NCI-H82 treated with DMSO at 0.1 percent for 48 hours (cell line): Measurements from ENCODE around the gene SORL1.
"Not testable (repeated sequence)": the region's sequence is repeated elsewhere in the genome, so short reads cannot be mapped to it uniquely, and the experiment has no call there.

ENCODE experiments used
- DNase-seq: peaks from one replicate; lab custom pipeline; 2025; ENCODE audit not compliant: unreplicated experiment; lab: John Stamatoyannopoulos, UW

The SORL1 gene

DNA sequence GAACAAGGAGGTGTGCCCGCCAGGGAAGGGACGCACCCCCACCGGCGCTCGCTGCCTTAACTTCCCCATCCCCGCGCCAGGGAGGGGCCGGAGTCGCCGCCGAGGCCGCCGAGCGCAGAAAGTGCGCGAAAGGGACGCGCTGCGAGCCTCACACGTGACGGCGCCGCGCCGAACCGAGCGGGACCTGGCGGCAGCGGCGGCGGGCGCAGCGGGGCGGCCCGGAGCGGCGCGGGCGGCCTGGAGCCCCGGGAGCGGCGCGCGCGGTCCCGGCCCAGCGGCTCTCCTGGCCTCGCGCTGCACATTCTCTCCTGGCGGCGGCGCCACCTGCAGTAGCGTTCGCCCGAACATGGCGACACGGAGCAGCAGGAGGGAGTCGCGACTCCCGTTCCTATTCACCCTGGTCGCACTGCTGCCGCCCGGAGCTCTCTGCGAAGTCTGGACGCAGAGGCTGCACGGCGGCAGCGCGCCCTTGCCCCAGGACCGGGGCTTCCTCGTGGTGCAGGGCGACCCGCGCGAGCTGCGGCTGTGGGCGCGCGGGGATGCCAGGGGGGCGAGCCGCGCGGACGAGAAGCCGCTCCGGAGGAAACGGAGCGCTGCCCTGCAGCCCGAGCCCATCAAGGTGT is at the start of gene SORL1:
Gene SORL1 (plus strand): TSS at position 329 of the 623 bp plus-strand sequence. CDS start 18 bp downstream, at position 347.
- no peak for DNase-seq

DNA sequence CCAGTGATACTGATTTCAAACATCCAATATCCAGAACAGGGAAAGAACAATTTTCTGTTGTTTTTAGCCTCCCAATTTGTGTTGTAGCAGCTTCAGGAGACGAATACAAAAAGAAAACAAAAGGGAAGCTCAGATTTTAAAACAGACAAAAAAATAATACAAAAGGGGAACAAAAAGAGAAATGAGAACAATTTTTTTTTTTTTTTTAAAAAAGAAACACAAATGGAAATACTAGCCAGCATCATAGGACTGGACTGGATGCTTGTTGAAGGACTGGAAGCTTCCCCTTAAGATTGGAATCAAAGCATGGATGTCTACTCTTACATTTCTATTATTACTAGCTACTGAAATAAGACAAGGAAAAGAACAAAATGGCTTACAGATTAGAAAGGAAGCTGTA is 46.5 kb upstream of the SORL1 start:
- no peak for DNase-seq

DNA sequence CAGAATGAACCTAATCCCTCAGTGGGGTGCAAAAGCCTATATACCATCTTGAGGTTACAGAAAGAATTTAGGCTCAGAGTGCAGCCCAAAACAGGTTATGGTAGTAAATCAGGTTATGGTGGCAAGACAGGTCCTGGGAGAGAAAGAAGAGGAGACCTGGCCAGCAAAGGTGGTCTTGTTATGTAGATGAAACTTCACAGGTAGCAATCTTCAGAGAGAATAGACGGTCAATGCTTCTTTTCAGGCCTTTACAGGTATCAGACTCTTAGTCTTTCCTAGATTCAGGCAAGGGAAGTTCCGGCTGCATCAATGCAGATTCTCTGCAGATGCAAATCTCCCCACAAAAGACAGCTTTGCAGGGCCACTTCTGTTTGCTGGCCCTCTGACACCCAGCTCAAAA is 45.8 kb upstream of the SORL1 start:
- no peak for DNase-seq

GRCh38 chr11:121408830-121409229 is 43.3 kb upstream of the SORL1 start:
- no peak for DNase-seq

DNA sequence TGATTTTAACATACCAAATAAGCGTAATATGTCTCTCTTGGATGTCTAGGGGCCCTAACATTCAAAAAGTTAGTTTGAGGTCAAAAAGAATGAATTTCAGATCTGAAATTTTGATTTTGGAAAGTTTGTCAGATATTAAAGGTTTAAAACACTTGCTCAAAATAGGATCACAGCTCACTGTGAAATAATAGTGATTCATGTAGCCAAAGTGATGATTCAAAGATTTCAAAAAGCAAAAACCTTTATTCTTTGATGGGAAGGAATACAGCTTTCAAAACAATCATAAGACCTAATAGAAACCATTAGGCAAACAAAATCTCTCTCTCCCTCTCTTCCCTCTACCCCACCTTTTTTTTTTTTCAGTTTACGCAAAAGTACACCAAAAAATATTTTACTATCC is 42.1 kb upstream of the SORL1 start:
- DNase-seq = not testable (repeated sequence)

DNA sequence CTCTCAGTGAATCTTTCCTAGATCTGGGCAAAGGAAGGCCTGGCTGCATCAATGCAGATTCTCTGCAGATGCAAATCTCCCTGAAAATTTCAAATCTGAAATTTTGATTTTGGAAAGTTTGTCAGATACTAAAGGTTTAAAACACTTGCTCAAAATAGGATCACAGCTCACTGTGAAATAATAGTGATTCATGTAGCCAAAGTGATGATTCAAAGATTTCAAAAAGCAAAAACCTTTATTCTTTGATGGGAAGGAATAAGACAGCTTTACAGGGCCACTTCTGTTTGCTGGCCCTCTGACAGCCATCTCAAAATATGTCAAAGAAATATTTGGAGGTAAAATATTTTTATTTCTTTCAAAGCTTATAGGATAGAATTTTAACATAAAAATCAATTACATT is 40.8 kb upstream of the SORL1 start:
- DNase-seq = not testable (repeated sequence)

GRCh38 chr11:121412000-121412587 is 40.0 kb upstream of the SORL1 start:
- DNase-seq = no peak

GRCh38 chr11:121412711-121413415 is 39.3 kb upstream of the SORL1 start:
- no peak for DNase-seq

DNA sequence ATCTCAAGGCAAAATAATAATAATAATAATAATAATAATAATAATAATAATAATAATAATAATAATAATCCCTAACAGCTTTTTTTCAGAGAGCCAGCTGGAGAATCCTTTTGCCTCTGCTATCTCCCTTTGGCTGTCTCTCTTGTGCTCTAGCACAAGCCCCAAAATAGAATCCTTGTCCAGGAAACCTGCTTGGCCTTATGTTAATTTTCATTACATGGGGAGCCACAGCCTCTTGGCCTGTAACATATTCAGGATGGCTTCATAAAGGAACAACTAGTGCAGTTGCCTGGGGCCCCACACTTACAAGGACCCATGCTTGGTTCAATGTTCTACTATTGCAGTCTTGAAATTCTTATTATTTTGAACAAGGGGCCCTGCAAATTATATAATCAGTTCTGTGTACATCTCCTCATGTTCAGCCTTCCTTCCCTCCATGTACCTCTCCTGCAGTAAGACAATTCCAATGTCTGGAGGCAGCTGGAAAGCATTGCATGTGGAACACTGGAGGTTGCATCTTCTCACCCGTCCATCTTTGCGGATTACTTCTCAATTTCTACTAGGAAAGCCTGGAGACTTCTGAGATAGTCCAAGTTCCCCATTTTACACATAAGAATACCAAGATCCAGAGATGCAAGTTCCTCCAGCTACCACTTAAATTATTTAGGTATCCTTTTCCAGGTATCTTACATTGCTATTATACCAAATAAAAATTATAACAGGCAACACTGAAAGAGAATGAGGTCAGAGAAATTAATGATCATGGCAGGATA is 37.8 kb upstream of the SORL1 start:
- no peak for DNase-seq

DNA sequence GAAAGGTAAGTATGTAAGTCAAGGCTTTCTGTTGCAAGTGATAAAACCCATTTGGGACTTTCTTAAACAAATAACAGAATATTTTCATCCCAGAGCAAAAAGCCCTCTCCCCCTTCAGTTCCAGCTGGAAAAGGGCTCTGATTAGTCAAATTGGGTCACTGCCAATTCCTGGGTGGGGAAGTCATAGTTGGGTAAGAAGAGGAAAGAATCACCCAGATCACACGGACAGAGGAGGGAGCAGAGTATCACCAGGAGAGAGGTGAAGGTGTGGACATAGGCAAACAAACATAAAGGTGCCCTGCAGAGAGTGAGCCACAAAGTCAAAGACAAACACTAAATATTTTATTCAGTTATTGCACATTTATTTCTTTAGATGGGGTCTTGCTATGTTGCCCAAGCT is 36.3 kb upstream of the SORL1 start:
- DNase-seq = no peak

- DNase-seq = no peak
These were observed 35.0 kb upstream of the SORL1 start for GRCh38 chr11:121417055-121417551.

GRCh38 chr11:121417607-121418006 is 34.5 kb upstream of the SORL1 start:
- no peak for DNase-seq

- no peak for DNase-seq
These were observed 33.4 kb upstream of the SORL1 start for GRCh38 chr11:121418625-121419114.

- no peak for DNase-seq
These were observed 32.3 kb upstream of the SORL1 start for GRCh38 chr11:121419836-121420235.

GRCh38 chr11:121420398-121420797 is 31.7 kb upstream of the SORL1 start:
- no peak for DNase-seq

DNA sequence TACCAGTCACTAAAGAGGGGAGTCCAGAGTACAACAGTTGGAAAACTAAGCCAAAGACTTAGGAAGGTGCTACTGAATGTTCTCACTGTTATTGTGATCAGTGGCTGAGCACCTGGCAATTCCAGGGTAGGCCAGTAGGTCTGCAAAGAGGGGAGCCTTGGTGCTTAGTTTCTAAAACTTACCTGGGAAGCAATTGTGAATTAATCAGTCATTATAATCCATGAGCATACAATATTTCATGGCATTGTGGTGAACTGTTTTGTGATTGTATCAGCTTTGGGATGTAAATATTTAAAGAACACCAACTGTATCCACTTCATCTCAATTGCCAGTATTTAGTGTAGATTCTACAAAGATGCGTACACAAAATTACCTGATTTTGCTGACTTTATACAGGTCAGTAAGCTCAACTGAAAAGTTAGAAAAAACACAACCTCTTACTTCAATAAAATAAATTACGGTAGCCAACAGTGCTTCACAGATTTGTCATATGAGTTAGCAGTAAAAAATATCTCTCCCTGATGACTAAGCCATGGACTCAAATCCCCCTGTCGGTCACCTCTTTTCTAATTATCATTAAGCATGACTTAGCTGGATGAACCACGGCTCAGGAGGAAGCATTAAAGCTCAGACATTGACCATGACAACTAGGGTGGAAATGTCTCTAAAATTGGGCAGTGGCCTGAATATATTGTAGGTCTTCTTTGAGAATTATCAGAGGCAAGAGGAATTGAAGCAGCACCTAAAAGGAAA is 30.8 kb upstream of the SORL1 start:
- DNase-seq = no peak

GRCh38 chr11:121422675-121423074 is 29.4 kb upstream of the SORL1 start:
- DNase-seq = no peak

- DNase-seq = no peak
These were observed 26.3 kb upstream of the SORL1 start for GRCh38 chr11:121425828-121426227.

DNA sequence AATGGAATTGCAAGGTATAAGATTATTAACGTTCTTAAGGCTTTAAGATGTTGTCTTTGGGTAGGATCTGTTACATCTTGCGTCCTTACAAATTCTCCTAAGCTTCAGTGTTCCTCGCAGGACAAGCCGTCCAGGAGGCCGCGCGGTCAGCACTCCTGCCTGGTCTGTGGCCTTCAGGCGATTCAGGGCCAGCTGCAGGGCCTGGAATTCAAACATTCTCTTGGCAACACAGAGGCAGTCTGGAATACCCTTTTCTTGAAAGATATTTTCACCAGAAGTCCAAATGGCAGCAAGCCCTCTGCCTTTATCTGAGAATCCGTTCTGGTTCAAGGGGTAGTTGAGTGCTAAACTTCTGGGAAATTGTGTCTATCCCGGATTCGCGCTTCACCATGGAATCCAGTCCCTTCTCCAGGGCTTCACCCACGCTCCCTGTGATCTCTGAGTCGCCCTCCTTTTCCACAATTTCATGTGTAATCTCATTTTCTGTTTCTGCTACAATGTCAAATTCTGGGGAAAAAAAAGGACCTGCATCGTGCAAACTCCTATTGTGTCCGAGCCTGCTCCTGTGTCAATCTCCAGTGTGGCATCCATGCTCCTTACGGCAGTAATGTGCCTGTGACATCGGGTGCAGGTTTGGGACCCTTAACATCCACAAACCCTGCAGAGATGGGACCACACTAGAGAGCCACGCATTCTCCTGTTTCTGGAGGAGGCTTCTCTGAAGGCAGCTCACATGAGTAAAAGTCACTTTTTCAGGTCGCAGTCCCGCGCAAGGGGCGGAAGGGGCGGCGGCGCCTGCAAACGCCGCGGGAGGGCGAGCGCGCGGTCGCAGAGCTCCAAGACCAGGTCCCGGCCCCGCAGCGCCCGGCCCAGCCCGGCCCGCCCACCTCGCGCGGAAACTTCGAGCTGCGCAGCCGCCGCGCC is 25.4 kb upstream of the SORL1 start:
- DNase-seq = no peak

DNA sequence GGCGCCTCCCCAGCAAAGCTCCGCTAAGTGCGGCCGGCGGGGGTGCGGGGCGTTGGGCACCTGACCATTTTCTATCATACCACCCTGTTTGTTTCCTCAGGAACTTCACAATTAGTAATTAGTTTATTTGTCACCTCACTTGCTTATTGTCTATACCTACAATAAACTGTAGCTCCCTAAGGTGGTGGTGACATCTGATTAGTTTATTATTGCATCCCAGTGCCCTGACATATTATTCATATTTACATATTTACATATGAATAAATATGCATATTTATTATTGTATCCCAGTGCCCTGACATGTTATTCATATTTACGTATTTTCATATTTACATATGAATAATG is 24.7 kb upstream of the SORL1 start:
- DNase-seq = no peak
